Gastrocnemius medialis (tissue), 4 donors: ENCODE measurements around the gene CYS1.

Experiments
- POLR2A ChIP-seq, 2 donors: fragments of 450-650 bp; IDR thresholded peaks; one replicate each; pipeline ENCODE4 v1.6.1; 2017; ENCODE audit warnings: antibody characterized with exemption in 2 of 2, mild to moderate bottlenecking in 2 of 2, moderate library complexity in 2 of 2
- TF ChIP-seq, protein P1 (sequence below), 5 experiments: fragments of 450-650 bp in 3 of 5; fragments of 200-600 bp in 2 of 5; sonication (generic) in 2 of 5; IDR thresholded peaks in 4 of 5; conservative IDR thresholded peaks in 1 of 5; 1 replicate in 4 of 5; 2 replicates in 1 of 5; pipeline ENCODE4 v1.5.1; 2016 to 2019; ENCODE audit warnings: antibody characterized with exemption in 5 of 5, mild to moderate bottlenecking in 3 of 5, moderate library complexity in 3 of 5

DNA sequence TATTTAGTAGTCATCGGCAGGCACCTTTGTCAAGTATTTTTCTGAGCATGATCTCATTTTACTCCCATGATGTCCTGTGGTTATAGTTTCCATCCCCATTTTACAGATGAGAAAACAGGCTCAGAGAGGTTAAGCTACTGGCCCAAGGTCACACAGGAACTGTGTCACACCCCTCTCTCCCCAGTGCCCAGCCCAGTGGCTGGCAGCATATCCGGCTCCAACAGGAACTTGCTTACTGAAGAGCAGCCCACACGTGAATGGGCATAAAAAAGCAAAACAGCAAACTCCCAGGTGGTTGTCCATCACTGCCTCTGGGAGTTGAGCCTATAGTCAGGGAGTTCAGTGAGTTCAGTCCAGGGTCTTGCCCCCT, 45.2 kb downstream of the CYS1 start:
- TF ChIP-seq, protein P1, sequence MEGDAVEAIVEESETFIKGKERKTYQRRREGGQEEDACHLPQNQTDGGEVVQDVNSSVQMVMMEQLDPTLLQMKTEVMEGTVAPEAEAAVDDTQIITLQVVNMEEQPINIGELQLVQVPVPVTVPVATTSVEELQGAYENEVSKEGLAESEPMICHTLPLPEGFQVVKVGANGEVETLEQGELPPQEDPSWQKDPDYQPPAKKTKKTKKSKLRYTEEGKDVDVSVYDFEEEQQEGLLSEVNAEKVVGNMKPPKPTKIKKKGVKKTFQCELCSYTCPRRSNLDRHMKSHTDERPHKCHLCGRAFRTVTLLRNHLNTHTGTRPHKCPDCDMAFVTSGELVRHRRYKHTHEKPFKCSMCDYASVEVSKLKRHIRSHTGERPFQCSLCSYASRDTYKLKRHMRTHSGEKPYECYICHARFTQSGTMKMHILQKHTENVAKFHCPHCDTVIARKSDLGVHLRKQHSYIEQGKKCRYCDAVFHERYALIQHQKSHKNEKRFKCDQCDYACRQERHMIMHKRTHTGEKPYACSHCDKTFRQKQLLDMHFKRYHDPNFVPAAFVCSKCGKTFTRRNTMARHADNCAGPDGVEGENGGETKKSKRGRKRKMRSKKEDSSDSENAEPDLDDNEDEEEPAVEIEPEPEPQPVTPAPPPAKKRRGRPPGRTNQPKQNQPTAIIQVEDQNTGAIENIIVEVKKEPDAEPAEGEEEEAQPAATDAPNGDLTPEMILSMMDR (IDR thresholded peaks at IDR 0.05 in 4 of 5, conservative IDR thresholded peaks at IDR 0.05 in 1 of 5): no peak
- no peak for TF ChIP-seq POLR2A (IDR thresholded peaks at IDR 0.05)
